ENCODE measurements around the gene RRAGC. TPM values are rescaled to one million over a fixed set of nuclear protein-coding genes. Genes with fewer than 3 reads are reported as not detected.

Gene RRAGC
- total and polyA plus RNA-seq, 10 of the 15 experiments (the other 5 are each of a cell fraction or from before 2014, with no cell fraction given) = 5.5 to 22.1 (median 15.0) TPM

- H3K27ac ChIP-seq (ENCODE audit: control insufficient read depth, insufficient read depth) = no peak overlapping the region
- H3K36me3 ChIP-seq (ENCODE audit: control insufficient read depth in 2 of 2, insufficient read depth in 2 of 2, low read length in 1 of 2) = no peaks in the 10 kb centered on the region
- no peak overlapping the region for H3K4me2 ChIP-seq (ENCODE audit: control insufficient read depth, insufficient read depth)
- FAIRE-seq = no peak
- RAD21 ChIA-PET (ENCODE audit: unreplicated experiment) = interaction anchor here (0.5 to 0.8 kb wide), 2 partner anchors 76 to 750 kb away, joined by 3 read pairs; no protein-coding TSS in a partner anchor
- H3K27me3 ChIP-seq (replicated peaks in 1 of 2; ENCODE audit: control insufficient read depth in 2 of 2, insufficient read depth in 2 of 2, low read length in 1 of 2) = peaks cover under 1 to 2% of the 10 kb centered on the region in 2 experiments; a peak in 2 of 4 replicates
- no peak for ATAC-seq
- H3K4me1 ChIP-seq (ENCODE audit: control insufficient read depth, insufficient read depth, low read length) = no peaks in the 10 kb centered on the region
- no peaks in the 10 kb centered on the region for H3K79me2 ChIP-seq (ENCODE audit: control insufficient read depth, insufficient read depth, low read length)
- no peak overlapping the region for H3K4me3 ChIP-seq
- no TSS peak for BruUV-seq (replicated peaks)
- SMC1A ChIA-PET (ENCODE audit: uncharacterized antibody, unreplicated experiment) = interaction anchor here (0.6 to 2.9 kb wide), 7 partner anchors 9 to 805 kb away, joined by 3 to 11 read pairs (median 3); no protein-coding TSS in a partner anchor
- 70% methylated on average over 6 of the region's 6 CpGs for WGBS (ENCODE audit: insufficient coverage, insufficient replicate concordance, low lambda C conversion rate, missing lambda C conversion rate)
- DNase-seq (ENCODE audit: low read depth, low spot score) = no peak
- intact Hi-C loops (cut with micrococcal nuclease; ENCODE audit: unreplicated experiment) = no loop called here
- POLR2A ChIA-PET = no interaction called here
- no peak overlapping the region for H3K9ac ChIP-seq (ENCODE audit: control insufficient read depth, insufficient read depth, low read length)
- in situ Hi-C loops (cut with MboI) = loop anchor here (25.0 kb wide), 1 partner anchor 945 kb away; no protein-coding TSS in a partner anchor
- CTCF ChIA-PET = interaction anchor here (0.5 to 4.6 kb wide), 11 partner anchors 9 to 1168 kb away, joined by 3 to 33 read pairs (median 4); no protein-coding TSS in a partner anchor
- no peaks in the 10 kb centered on the region for H3K9me3 ChIP-seq (replicated peaks; ENCODE audit: control insufficient read depth, insufficient read depth, low read length)
- H4K20me1 ChIP-seq (ENCODE audit: control insufficient read depth, insufficient read depth) = no peaks in the 10 kb centered on the region
- no peak overlapping the region for H2AFZ ChIP-seq (ENCODE audit: control insufficient read depth, low read depth, low read length)
- TF ChIP-seq CEBPZ (IDR thresholded peaks at IDR 0.05; ENCODE audit: low read depth, low read length) (no peak), BRCA1 (IDR thresholded peaks at IDR 0.05; ENCODE audit: low read depth, low read length) (no peak), HCFC1 (IDR thresholded peaks at IDR 0.05; ENCODE audit: low read length) (no peak), TBL1XR1 (IDR thresholded peaks at IDR 0.05; ENCODE audit: low read depth, low read length) (no peak), BMI1 (IDR thresholded peaks at IDR 0.05; ENCODE audit: borderline replicate concordance) (no peak), USF1 (IDR thresholded peaks at IDR 0.05; ENCODE audit: borderline replicate concordance, extremely low read length, insufficient read depth, low read depth, low read length) (no peak), SREBF2 (IDR thresholded peaks at IDR 0.05; ENCODE audit: low read length) (no peak), DPF2 (IDR thresholded peaks at IDR 0.05) (no peak), NRF1 (conservative IDR thresholded peaks at IDR 0.05; ENCODE audit: low read depth, low read length) (no peak), E2F4 (IDR thresholded peaks at IDR 0.05; ENCODE audit: low read depth, low read length) (no peak), PAX5 (IDR thresholded peaks at IDR 0.05; ENCODE audit: borderline replicate concordance, low read depth, low read length) (no peak), TCF12 (IDR thresholded peaks at IDR 0.05; ENCODE audit: low read depth, low read length) (no peak), PKNOX1 (IDR thresholded peaks at IDR 0.05) (no peak), E2F8 (IDR thresholded peaks at IDR 0.05; ENCODE audit: low read depth, partially characterized antibody) (no peak)
Observed at GRCh38 chr1:38831731-38832369, 27.7 kb downstream of the RRAGC start.
